ENCODE data around the gene DLG2. TPM values are rescaled to one million over a fixed set of nuclear protein-coding genes. Genes with fewer than 3 reads are reported as not detected.

The DLG2 gene
- total and polyA plus RNA-seq, 3 experiments from 2014 or later: 0.81 to 1.5 (median 1.3) TPM

DNA sequence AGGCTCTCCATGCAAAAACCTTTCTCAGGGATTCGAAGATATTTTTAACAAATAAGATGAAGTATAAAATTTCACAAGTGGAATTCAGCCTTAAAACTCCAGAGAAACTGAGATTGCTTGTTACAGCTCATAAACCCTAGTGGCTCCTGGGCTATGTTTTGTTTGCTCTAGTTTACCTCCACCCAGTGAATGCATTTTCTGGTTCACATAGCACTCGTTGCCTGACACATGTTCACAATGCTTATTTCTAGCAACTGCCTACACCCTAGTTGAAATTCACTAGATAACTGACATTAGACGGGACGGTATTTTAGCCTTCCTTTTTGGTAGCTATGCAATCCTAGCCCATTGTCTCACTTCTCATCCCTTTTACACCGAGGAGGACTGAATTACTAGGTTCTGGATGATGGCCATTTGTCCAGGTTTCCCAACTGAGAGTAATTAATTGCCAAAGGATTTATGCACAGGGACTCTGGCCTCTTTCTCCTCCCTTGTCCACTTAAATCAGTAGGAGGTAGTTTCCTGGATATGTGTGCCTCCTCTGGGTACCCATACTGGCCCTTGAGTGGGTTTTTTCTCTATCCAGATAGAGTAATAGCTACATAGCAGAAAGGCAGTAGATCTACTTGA lies 951.6 kb downstream of the DLG2 start:
- H3K9me3 Mint-ChIP-seq: peaks cover 9 to 43% (median 21%) of the 10 kb centered on the region in 5 donors
- no peak overlapping the region for H3K4me3 Mint-ChIP-seq
- H3K4me1 Mint-ChIP-seq: no peaks in the 10 kb centered on the region
- H3K36me3 ChIP-seq (ENCODE audit: insufficient read depth, low read length): no peaks in the 10 kb centered on the region
- H3K4me1 ChIP-seq (ENCODE audit: insufficient read depth, low read length): no peaks in the 10 kb centered on the region
- no peak overlapping the region for H3K4me3 ChIP-seq (ENCODE audit: low read length)
- no peaks in the 10 kb centered on the region for H3K27me3 ChIP-seq (ENCODE audit: insufficient read depth, low read length, poor library complexity, severe bottlenecking)
- no peak for DNase-seq
- H3K27me3 Mint-ChIP-seq: no peaks in the 10 kb centered on the region
- CTCF ChIA-PET: no interaction called here
- no peak overlapping the region for H3K27ac ChIP-seq (ENCODE audit: low read depth, low read length)
- no peak overlapping the region for H3K27ac Mint-ChIP-seq
- H3K9me3 ChIP-seq (ENCODE audit: low read length): no peaks in the 10 kb centered on the region
- POLR2A ChIA-PET: no interaction called here
- no peaks in the 10 kb centered on the region for H3K36me3 Mint-ChIP-seq

DNA sequence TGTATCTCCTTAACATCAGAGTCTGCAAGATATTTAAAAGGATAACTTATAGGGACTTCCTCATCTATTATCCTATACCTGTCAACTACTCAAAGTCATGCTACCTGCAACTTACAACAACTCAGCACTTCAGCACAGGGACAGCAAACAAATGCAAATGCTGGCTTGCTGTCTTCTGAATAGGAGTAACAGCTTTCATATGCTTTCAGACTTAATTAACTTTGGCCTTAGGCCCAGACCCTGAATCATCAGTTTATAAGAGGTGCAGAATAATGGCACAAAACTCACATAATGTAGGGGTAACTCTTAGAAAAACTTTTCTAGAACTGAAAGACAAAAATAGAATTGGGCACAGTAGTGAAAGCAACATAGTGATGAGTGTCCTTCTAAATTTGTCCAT lies 953.4 kb downstream of the DLG2 start:
- no peaks in the 10 kb centered on the region for H3K4me1 ChIP-seq (ENCODE audit: insufficient read depth, low read length)
- no peaks in the 10 kb centered on the region for H3K27me3 ChIP-seq (ENCODE audit: insufficient read depth, low read length, poor library complexity, severe bottlenecking)
- H3K36me3 ChIP-seq (ENCODE audit: insufficient read depth, low read length): no peaks in the 10 kb centered on the region
- no peak overlapping the region for H3K4me3 ChIP-seq (ENCODE audit: low read length)
- H3K4me3 Mint-ChIP-seq: no peak overlapping the region
- CTCF ChIA-PET: no interaction called here
- no peak overlapping the region for H3K27ac ChIP-seq (ENCODE audit: low read depth, low read length)
- H3K27ac Mint-ChIP-seq: no peak overlapping the region
- H3K27me3 Mint-ChIP-seq: no peaks in the 10 kb centered on the region
- no peaks in the 10 kb centered on the region for H3K36me3 Mint-ChIP-seq
- peaks cover 14 to 46% (median 22%) of the 10 kb centered on the region in 5 donors for H3K9me3 Mint-ChIP-seq
- no peak for DNase-seq
- H3K9me3 ChIP-seq (ENCODE audit: low read length): no peaks in the 10 kb centered on the region
- POLR2A ChIA-PET: no interaction called here
- no peaks in the 10 kb centered on the region for H3K4me1 Mint-ChIP-seq

DNA sequence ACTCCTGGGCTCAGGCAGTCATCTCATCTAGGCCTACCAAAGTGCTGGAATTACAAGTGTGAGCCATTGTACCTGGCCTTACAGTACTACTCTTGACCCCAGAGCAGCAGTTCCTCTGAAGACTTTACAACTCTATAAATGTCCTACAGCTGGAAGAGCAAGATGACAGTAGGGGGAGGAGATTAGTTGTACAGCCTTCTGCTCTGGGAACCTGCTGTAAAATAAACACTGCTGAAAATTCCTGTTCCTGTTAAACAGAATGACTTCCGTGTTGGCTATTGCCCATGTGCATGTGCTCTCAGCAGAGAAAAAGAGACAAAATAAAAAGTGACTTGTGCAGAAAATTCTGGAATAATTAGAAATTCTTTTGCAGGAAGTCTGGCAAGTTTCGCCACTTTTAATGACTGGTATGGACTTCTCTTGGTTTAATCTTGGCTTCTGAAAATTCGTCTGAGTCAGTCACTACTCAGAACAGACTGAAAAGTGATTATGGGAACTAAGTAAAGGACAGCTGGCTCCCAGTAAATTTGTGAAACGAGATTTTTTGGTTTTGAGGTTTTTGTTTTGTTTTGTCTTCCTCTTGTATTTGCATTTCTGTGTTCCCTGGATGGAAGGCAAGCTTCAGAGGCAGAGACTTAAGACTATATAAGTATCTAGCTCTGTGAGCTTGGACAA lies 955.7 kb downstream of the DLG2 start:
- DNase-seq: no peak
- Mint-ChIP-seq H3K4me1 (no peaks in the 10 kb centered on the region), H3K9me3 (peaks cover 11 to 43% (median 27%) of the 10 kb centered on the region in 5 donors), H3K4me3 (no peak overlapping the region), H3K27me3 (no peaks in the 10 kb centered on the region), H3K36me3 (no peaks in the 10 kb centered on the region), H3K27ac (no peak overlapping the region)
- ChIA-PET CTCF (no interaction called here), POLR2A (no interaction called here)
- Histone ChIP-seq H3K27me3 (ENCODE audit: insufficient read depth, low read length, poor library complexity, severe bottlenecking) (no peaks in the 10 kb centered on the region), H3K9me3 (ENCODE audit: low read length) (no peaks in the 10 kb centered on the region), H3K4me3 (ENCODE audit: low read length) (no peak overlapping the region), H3K36me3 (ENCODE audit: insufficient read depth, low read length) (no peaks in the 10 kb centered on the region), H3K27ac (ENCODE audit: low read depth, low read length) (no peak overlapping the region), H3K4me1 (ENCODE audit: insufficient read depth, low read length) (no peaks in the 10 kb centered on the region)

DNA sequence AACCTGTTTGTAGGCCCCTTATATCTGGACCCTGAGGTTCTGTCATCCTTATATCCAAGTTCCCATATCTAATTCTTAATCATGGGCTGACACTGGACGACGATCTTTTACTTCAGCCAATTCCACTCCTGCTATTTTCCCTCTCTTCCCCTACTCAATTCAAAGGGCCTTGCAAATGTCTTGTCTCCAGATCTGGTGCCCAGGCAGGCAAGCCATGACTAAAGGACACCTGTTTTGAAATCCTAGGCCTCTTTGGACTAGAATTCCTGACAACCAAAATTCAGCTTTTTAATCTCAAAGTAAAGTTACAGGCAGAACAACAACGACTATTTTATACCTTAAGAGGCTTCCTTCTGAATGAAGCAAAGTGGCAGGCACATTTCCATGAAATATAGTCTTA lies 963.4 kb downstream of the DLG2 start:
- no peaks in the 10 kb centered on the region for H3K4me1 ChIP-seq (ENCODE audit: insufficient read depth, low read length)
- Mint-ChIP-seq H3K36me3 (no peaks in the 10 kb centered on the region), H3K27ac (no peak overlapping the region), H3K27me3 (no peaks in the 10 kb centered on the region), H3K9me3 (peaks cover 7 to 53% (median 14%) of the 10 kb centered on the region in 5 donors), H3K4me1 (no peaks in the 10 kb centered on the region), H3K4me3 (no peak overlapping the region)
- H3K9me3 ChIP-seq (ENCODE audit: low read length): no peaks in the 10 kb centered on the region
- no peak overlapping the region for H3K27ac ChIP-seq (ENCODE audit: low read depth, low read length)
- no peak for DNase-seq
- H3K4me3 ChIP-seq (ENCODE audit: low read length): no peak overlapping the region
- H3K27me3 ChIP-seq (ENCODE audit: insufficient read depth, low read length, poor library complexity, severe bottlenecking): no peaks in the 10 kb centered on the region
- CTCF ChIA-PET: no interaction called here
- H3K36me3 ChIP-seq (ENCODE audit: insufficient read depth, low read length): no peaks in the 10 kb centered on the region
- POLR2A ChIA-PET: no interaction called here

DNA sequence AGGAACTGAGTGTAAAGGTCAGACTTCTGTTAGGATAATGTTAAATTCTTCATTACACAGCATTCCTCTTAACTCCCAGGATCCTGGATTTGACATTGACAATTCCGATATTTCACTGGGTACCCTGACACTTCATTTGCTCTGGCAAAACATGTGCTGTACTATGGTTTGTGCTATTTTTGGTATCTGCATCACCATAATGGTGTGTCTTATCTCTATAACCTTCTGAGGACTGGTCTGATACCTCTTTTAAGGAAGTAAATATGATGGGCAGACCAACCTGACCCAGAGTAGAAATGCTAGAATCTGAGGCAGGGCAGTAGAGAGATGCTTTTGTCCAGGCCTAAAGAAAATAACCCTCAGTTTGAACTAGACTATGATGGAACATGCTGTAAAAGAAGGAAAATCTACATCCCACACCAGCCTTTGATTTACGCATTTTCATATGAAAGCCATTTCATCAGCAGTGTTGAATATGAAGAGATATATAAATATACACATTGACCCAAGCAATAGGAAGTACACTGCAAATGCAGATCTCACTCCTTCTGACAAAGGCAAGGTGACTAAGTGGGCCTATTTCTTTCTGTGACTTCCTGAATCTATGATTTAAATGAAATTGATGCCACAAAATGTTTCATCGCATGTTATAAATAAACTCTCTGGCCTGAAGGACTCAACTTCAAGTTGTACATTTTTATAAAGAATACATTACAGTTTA lies 966.7 kb downstream of the DLG2 start:
- no peak overlapping the region for H3K27ac ChIP-seq (ENCODE audit: low read depth, low read length)
- Mint-ChIP-seq H3K4me3 (no peak overlapping the region), H3K27ac (no peak overlapping the region), H3K27me3 (no peaks in the 10 kb centered on the region), H3K4me1 (no peaks in the 10 kb centered on the region), H3K36me3 (no peaks in the 10 kb centered on the region), H3K9me3 (peaks cover 12 to 66% (median 22%) of the 10 kb centered on the region in 5 donors)
- CTCF ChIA-PET: no interaction called here
- no peak for DNase-seq
- H3K27me3 ChIP-seq (ENCODE audit: insufficient read depth, low read length, poor library complexity, severe bottlenecking): no peaks in the 10 kb centered on the region
- POLR2A ChIA-PET: no interaction called here
- no peaks in the 10 kb centered on the region for H3K36me3 ChIP-seq (ENCODE audit: insufficient read depth, low read length)
- H3K4me1 ChIP-seq (ENCODE audit: insufficient read depth, low read length): no peaks in the 10 kb centered on the region
- no peaks in the 10 kb centered on the region for H3K9me3 ChIP-seq (ENCODE audit: low read length)
- no peak overlapping the region for H3K4me3 ChIP-seq (ENCODE audit: low read length)

DNA sequence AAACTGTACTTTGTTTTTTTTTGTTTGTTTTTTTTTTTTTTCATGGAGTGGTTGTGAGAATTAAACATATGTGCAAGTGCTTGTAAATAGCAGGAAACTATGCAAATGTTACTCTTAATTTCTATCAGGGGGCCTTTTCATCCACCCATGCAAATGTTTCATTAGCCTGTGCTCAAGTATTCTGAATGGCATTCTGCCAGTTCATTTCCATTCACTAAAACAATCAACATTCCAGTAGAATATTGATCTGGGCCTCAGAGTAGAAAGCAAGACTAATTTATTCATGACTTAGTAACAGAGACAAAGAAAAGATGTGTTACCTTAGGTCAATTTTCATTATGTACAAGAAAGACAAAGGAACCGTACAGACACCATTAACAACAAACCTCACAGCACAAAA lies 971.4 kb downstream of the DLG2 start:
- no peak overlapping the region for H3K27ac ChIP-seq (ENCODE audit: low read depth, low read length)
- ChIA-PET POLR2A (no interaction called here), CTCF (no interaction called here)
- Mint-ChIP-seq H3K4me3 (no peak overlapping the region), H3K9me3 (peaks cover 12 to 60% (median 20%) of the 10 kb centered on the region in 5 donors), H3K4me1 (no peaks in the 10 kb centered on the region), H3K27ac (no peak overlapping the region), H3K36me3 (no peaks in the 10 kb centered on the region), H3K27me3 (no peaks in the 10 kb centered on the region)
- H3K9me3 ChIP-seq (ENCODE audit: low read length): no peaks in the 10 kb centered on the region
- H3K4me3 ChIP-seq (ENCODE audit: low read length): no peak overlapping the region
- no peak for DNase-seq
- no peaks in the 10 kb centered on the region for H3K4me1 ChIP-seq (ENCODE audit: insufficient read depth, low read length)
- no peaks in the 10 kb centered on the region for H3K36me3 ChIP-seq (ENCODE audit: insufficient read depth, low read length)
- H3K27me3 ChIP-seq (ENCODE audit: insufficient read depth, low read length, poor library complexity, severe bottlenecking): no peaks in the 10 kb centered on the region

DNA sequence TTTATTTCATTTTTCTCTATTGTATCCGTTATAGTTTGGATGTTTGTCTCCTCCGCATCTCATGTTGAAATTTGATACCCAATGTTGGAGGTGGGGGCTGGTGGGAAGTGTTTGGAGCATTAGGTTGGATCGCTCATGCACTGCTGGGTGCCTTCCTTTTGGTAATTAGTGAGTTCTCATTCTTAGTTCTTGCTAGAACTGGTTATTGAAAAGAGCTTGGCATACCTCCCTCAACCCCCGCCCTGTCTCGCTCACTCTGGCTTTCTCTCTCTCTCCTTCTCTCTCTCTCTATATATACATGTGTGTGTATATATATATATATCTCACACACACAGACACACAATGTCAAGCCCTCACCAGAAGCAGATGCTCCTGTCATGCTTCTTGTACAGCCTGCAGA lies 978.7 kb downstream of the DLG2 start:
- Histone ChIP-seq H3K36me3 (ENCODE audit: insufficient read depth, low read length) (no peaks in the 10 kb centered on the region), H3K27ac (ENCODE audit: low read depth, low read length) (no peak overlapping the region), H3K27me3 (ENCODE audit: insufficient read depth, low read length, poor library complexity, severe bottlenecking) (no peaks in the 10 kb centered on the region), H3K9me3 (ENCODE audit: low read length) (no peaks in the 10 kb centered on the region), H3K4me3 (ENCODE audit: low read length) (no peak overlapping the region), H3K4me1 (ENCODE audit: insufficient read depth, low read length) (no peaks in the 10 kb centered on the region)
- no peaks in the 10 kb centered on the region for H3K4me1 Mint-ChIP-seq
- peaks cover 2 to 34% (median 7%) of the 10 kb centered on the region in 5 donors for H3K9me3 Mint-ChIP-seq
- H3K27ac Mint-ChIP-seq: peak overlapping the region in 1 of 8 donors; percentile 46
- no peak for DNase-seq
- H3K36me3 Mint-ChIP-seq: no peaks in the 10 kb centered on the region
- ChIA-PET CTCF (no interaction called here), POLR2A (no interaction called here)
- no peaks in the 10 kb centered on the region for H3K27me3 Mint-ChIP-seq
- no peak overlapping the region for H3K4me3 Mint-ChIP-seq

DNA sequence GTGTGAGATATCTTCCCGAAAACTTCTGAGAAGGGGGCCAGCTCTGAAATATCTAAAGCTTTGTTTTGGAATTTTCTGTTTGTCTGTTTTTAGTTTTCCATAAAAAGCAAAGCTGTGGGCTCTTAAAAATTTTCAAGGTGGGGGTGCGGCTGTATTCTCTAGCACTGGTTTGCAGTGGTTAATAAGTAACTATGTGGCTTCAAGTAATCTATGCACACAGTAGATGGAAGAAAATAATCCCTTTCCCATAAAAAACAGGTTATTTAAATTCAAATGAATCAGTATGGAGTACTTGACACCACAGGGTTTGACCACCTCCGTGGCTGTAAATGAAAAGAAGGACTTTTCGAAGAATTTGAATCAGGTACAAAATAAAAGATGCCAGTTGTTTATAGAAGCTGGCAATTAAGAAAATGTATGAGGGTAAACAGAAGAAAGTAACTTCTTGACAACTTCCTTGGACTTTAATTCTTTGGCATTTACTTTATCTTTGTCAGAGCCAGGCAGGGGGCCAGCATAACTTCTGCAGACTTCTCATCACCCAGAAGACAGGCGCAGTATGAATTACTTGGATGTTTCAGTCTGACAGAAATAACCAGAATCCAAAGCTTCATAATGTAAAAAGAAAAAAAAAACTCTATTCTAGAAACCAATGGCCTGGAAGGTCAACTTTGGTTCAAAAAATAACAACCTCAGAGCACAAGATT lies 981.0 kb downstream of the DLG2 start:
- H3K4me1 ChIP-seq (ENCODE audit: insufficient read depth, low read length): no peaks in the 10 kb centered on the region
- H3K36me3 Mint-ChIP-seq: no peaks in the 10 kb centered on the region
- peaks cover 0 to 42% (median 6%) of the 10 kb centered on the region in 5 donors for H3K9me3 Mint-ChIP-seq
- POLR2A ChIA-PET: no interaction called here
- H3K27me3 Mint-ChIP-seq: no peaks in the 10 kb centered on the region
- peaks cover 4% of the 10 kb centered on the region for H3K9me3 ChIP-seq (ENCODE audit: low read length)
- no peak for DNase-seq
- H3K27ac Mint-ChIP-seq: no peak overlapping the region
- CTCF ChIA-PET: no interaction called here
- H3K4me3 Mint-ChIP-seq: no peak overlapping the region
- H3K4me3 ChIP-seq (ENCODE audit: low read length): no peak overlapping the region
- no peaks in the 10 kb centered on the region for H3K27me3 ChIP-seq (ENCODE audit: insufficient read depth, low read length, poor library complexity, severe bottlenecking)
- no peaks in the 10 kb centered on the region for H3K4me1 Mint-ChIP-seq
- no peak overlapping the region for H3K27ac ChIP-seq (ENCODE audit: low read depth, low read length)
- no peaks in the 10 kb centered on the region for H3K36me3 ChIP-seq (ENCODE audit: insufficient read depth, low read length)
